Putamen (tissue), 1 donor: ENCODE data around the gene WFDC1.

ENCODE experiments used
- DNase-seq: peaks from one replicate; pipeline ENCODE4 v3.0.0-alpha.2; 2016; ENCODE audit warnings: low spot score

Gene WFDC1

DNA sequence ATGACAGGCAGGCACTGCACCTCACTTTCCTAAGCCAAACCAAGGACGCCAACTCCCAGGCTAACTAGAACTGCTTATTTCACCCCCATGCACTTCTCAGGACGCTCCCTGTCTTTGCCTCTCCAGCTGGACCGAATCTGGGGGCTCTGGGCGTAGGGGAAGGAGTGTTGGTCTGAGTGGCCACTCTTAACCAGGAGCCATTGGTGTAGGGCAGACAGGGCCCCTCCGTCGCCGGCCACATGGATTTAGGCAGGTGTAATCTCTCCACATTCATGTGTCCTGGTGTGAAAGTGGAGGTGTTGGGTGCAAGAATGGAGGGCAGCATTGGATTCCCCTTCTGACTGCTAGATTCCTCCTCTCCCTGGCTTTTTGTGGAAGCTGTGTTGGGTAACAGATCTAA, 83.4 kb downstream of the WFDC1 start:
- no peak for DNase-seq

DNA sequence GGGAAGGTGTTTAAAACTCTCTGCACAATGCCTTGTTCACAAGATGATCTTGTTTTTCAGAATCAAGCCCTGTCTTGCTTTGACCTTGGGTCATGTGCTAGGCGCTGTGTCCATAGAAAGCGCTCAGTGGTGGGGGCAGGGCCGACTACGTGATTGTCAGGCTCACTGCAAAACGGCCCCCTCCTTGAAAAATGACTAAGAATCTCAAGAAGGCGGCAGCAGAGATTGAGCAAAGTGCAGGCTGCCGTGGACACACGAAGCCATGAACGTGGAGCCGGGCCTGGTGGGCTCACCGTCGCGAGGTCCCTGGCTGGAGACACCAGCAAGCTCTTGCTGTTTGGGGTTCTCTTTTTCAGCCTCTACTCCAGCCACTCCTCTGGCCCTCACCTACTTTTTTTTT, 83.9 kb downstream of the WFDC1 start:
- DNase-seq, result no peak

GRCh38 chr16:84379008-84379708, 84.5 kb downstream of the WFDC1 start:
- no peak for DNase-seq
